SK-N-MC (cell line): ENCODE data around the gene NUB1.

Experiments used
- EZH2 ChIP-seq: fragments of 200-600 bp; sonication (generic); IDR thresholded peaks from one replicate; pipeline ENCODE4 v1.6.1; 2017; ENCODE audit warnings: antibody characterized with exemption
- FOXP2 ChIP-seq: optimal IDR thresholded peaks from 2 replicates; pipeline ENCODE3; 2011; ENCODE audit warnings: mild to moderate bottlenecking, moderate library complexity; ENCODE audit not compliant: insufficient read depth; ENCODE audit errors: extremely low read length, control extremely low read depth
- POLR2AphosphoS5 ChIP-seq: IDR thresholded peaks from 2 replicates; pipeline ENCODE4 v1.6.1; 2012; ENCODE audit warnings: mild to moderate bottlenecking, low read depth, low read length, borderline replicate concordance

DNA sequence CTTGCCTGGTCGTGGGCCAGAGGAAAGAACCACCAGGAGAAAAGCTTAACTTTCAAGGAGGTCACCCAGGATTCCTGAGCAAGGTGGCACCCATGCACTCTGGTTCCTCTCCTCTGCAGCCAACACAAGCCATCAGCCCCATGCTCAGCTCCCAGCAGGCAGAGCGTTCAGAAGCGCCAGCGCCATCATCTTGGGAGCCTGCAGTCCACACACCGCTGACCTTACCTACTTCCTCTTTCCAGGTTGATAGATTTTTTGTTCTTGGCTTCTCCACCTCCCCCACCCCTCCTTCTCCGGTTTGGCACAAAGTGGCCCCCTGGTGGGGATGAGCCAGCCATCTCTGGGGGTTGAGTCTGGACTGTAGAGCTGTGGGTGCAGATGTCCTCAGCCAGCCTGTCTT lies 69.9 kb downstream of the NUB1 start:
- TF ChIP-seq POLR2AphosphoS5, result no peak
- no peak for TF ChIP-seq EZH2
- TF ChIP-seq FOXP2, result no peak
